GM19455 (cell line): ENCODE results near the gene GOLGA6L9.
A peak's percentile ranks its signal among the peaks of the same experiment; 100 is the strongest.
"Not testable (repeated sequence)": the region's sequence is repeated elsewhere in the genome, so short reads cannot be mapped to it uniquely, and the experiment has no call there.

Source experiments
- ATAC-seq: cut with Tn5 transposase; IDR thresholded peaks from one replicate; pipeline ENCODE4 v1.9.1; 2021; ENCODE audit not compliant: unreplicated experiment

Gene GOLGA6L9

GRCh38 chr15:82468205-82468604 lies 38.6 kb downstream of the GOLGA6L9 start:
- peak; percentile 86 for ATAC-seq

GRCh38 chr15:82469381-82469780 lies 39.8 kb downstream of the GOLGA6L9 start:
- ATAC-seq = not testable (repeated sequence)

- not testable (repeated sequence) for ATAC-seq
Observed at GRCh38 chr15:82472269-82472982, 42.8 kb downstream of the GOLGA6L9 start.

- not testable (repeated sequence) for ATAC-seq
Observed at GRCh38 chr15:82474596-82475325, 45.1 kb downstream of the GOLGA6L9 start.

- not testable (repeated sequence) for ATAC-seq
Observed at GRCh38 chr15:82475345-82475967, 45.8 kb downstream of the GOLGA6L9 start.

- not testable (repeated sequence) for ATAC-seq
Observed at GRCh38 chr15:82476697-82477342, 47.2 kb downstream of the GOLGA6L9 start.

GRCh38 chr15:82477343-82478057 lies 47.9 kb downstream of the GOLGA6L9 start:
- ATAC-seq = not testable (repeated sequence)
